ENCODE data around the gene SLC47A1.

Gene SLC47A1

GRCh38 chr17:19534562-19535149, 1.0 kb downstream of the SLC47A1 start:
- peak overlapping the region; percentile 86 for H3K4me3 ChIP-seq (ENCODE audit: low read length)
- H3K27me3 ChIP-seq (ENCODE audit: low read depth, low read length) = no peaks in the 10 kb centered on the region
- H3K9ac ChIP-seq (ENCODE audit: low read length) = peak overlapping the region; percentile 74

GRCh38 chr17:19537111-19537510, 3.5 kb downstream of the SLC47A1 start:
- Histone ChIP-seq H3K9me3 (ENCODE audit: insufficient read depth, low read length) (no peaks in the 10 kb centered on the region), H2AFZ (ENCODE audit: low read depth, low read length) (no peak overlapping the region), H3K4me2 (ENCODE audit: low read length) (peak overlapping the region; percentile 77), H3K36me3 (replicated peaks; ENCODE audit: low read depth, low read length) (no peaks in the 10 kb centered on the region), H3K27ac (ENCODE audit: low read length) (peak overlapping the region; percentile 84), H3K79me2 (ENCODE audit: low read length) (peaks cover 63% of the 10 kb centered on the region), H3K9ac (ENCODE audit: low read length) (peak overlapping the region; percentile 47; the same call in 1 of the 2 replicates), H3K27me3 (ENCODE audit: low read depth, low read length) (no peaks in the 10 kb centered on the region), H3K4me1 (ENCODE audit: low read length) (peaks cover 35% of the 10 kb centered on the region), H3K4me3 (ENCODE audit: low read length) (peak overlapping the region; percentile 49; the same call in 1 of the 2 replicates), H4K20me1 (ENCODE audit: insufficient read depth, low read length) (no peaks in the 10 kb centered on the region)
- TF ChIP-seq EZH2phosphoT487 (IDR thresholded peaks at IDR 0.05; ENCODE audit: low read depth) = no peak
- no peak for TF ChIP-seq CTCF (IDR thresholded peaks at IDR 0.05; ENCODE audit: low read depth, low read length)

More at GRCh38 chr17:19534562-19535149, 1.0 kb downstream of the SLC47A1 start:
- H3K27ac ChIP-seq (ENCODE audit: low read length) = peak overlapping the region; percentile 58
- H3K36me3 ChIP-seq (replicated peaks; ENCODE audit: low read depth, low read length) = no peaks in the 10 kb centered on the region
- peaks cover 44% of the 10 kb centered on the region for H3K79me2 ChIP-seq (ENCODE audit: low read length)
- no peaks in the 10 kb centered on the region for H4K20me1 ChIP-seq (ENCODE audit: insufficient read depth, low read length)
- peak overlapping the region; percentile 73 for H3K4me2 ChIP-seq (ENCODE audit: low read length)
- no peaks in the 10 kb centered on the region for H3K9me3 ChIP-seq (ENCODE audit: insufficient read depth, low read length)
- TF ChIP-seq EZH2phosphoT487 (IDR thresholded peaks at IDR 0.05; ENCODE audit: low read depth) (no peak), CTCF (IDR thresholded peaks at IDR 0.05; ENCODE audit: low read depth, low read length) (no peak)
- H2AFZ ChIP-seq (ENCODE audit: low read depth, low read length) = no peak overlapping the region
- peaks cover 32% of the 10 kb centered on the region for H3K4me1 ChIP-seq (ENCODE audit: low read length)

- H3K9ac ChIP-seq (ENCODE audit: low read length) = peak overlapping the region; percentile 39; the same call in 1 of the 2 replicates
- no peak overlapping the region for H2AFZ ChIP-seq (ENCODE audit: low read depth, low read length)
- H4K20me1 ChIP-seq (ENCODE audit: insufficient read depth, low read length) = no peaks in the 10 kb centered on the region
- H3K79me2 ChIP-seq (ENCODE audit: low read length) = peaks cover 63% of the 10 kb centered on the region
- no peaks in the 10 kb centered on the region for H3K27me3 ChIP-seq (ENCODE audit: low read depth, low read length)
- peaks cover 35% of the 10 kb centered on the region for H3K4me1 ChIP-seq (ENCODE audit: low read length)
- TF ChIP-seq CTCF (IDR thresholded peaks at IDR 0.05; ENCODE audit: low read depth, low read length) (no peak), EZH2phosphoT487 (IDR thresholded peaks at IDR 0.05; ENCODE audit: low read depth) (no peak)
- peak overlapping the region; percentile 49 for H3K4me3 ChIP-seq (ENCODE audit: low read length)
- peak overlapping the region; percentile 84 for H3K27ac ChIP-seq (ENCODE audit: low read length)
- H3K9me3 ChIP-seq (ENCODE audit: insufficient read depth, low read length) = no peaks in the 10 kb centered on the region
- no peaks in the 10 kb centered on the region for H3K36me3 ChIP-seq (replicated peaks; ENCODE audit: low read depth, low read length)
- peak overlapping the region; percentile 77 for H3K4me2 ChIP-seq (ENCODE audit: low read length)
Measured at GRCh38 chr17:19538095-19539039, 4.7 kb downstream of the SLC47A1 start.

GRCh38 chr17:19539040-19539399, 5.4 kb downstream of the SLC47A1 start:
- Histone ChIP-seq H2AFZ (ENCODE audit: low read depth, low read length) (no peak overlapping the region), H3K36me3 (replicated peaks; ENCODE audit: low read depth, low read length) (no peaks in the 10 kb centered on the region), H3K9me3 (ENCODE audit: insufficient read depth, low read length) (no peaks in the 10 kb centered on the region), H3K27me3 (ENCODE audit: low read depth, low read length) (no peaks in the 10 kb centered on the region), H3K4me2 (ENCODE audit: low read length) (peak overlapping the region; percentile 77), H3K79me2 (ENCODE audit: low read length) (peaks cover 63% of the 10 kb centered on the region), H3K4me3 (ENCODE audit: low read length) (no peak overlapping the region), H3K4me1 (ENCODE audit: low read length) (peaks cover 35% of the 10 kb centered on the region), H4K20me1 (ENCODE audit: insufficient read depth, low read length) (no peaks in the 10 kb centered on the region), H3K27ac (ENCODE audit: low read length) (no peak overlapping the region), H3K9ac (ENCODE audit: low read length) (peak overlapping the region; percentile 39; the same call in 1 of the 2 replicates)
- no peak for TF ChIP-seq EZH2phosphoT487 (IDR thresholded peaks at IDR 0.05; ENCODE audit: low read depth)
- no peak for TF ChIP-seq CTCF (IDR thresholded peaks at IDR 0.05; ENCODE audit: low read depth, low read length)
